Testis (tissue), 3 donors: Measurements from ENCODE around the gene TBXAS1. TPM values are rescaled to one million over a fixed set of nuclear protein-coding genes. Genes with fewer than 3 reads are reported as not detected.

Experiments used
- DNase-seq: peaks from one replicate; pipeline ENCODE4 v3.0.0-alpha.2; 2019
- H3K27ac ChIP-seq, 2 donors: fragments of 200-600 bp; sonication (generic); one replicate each; pipeline ENCODE4 v1.5.1; 2019
- H3K27me3 ChIP-seq: fragments of 200-600 bp; sonication (generic); one replicate; pipeline ENCODE4 v1.5.1; 2019
- H3K36me3 ChIP-seq: fragments of 200-600 bp; sonication (generic); one replicate; pipeline ENCODE4 v1.5.1; 2017; ENCODE audit warnings: low read depth; ENCODE audit errors: missing control alignments
- H3K4me1 ChIP-seq: fragments of 200-600 bp; sonication (generic); one replicate; pipeline ENCODE4 v1.5.1; 2019
- H3K4me3 ChIP-seq, 2 donors: fragments of 200-600 bp; sonication (generic); one replicate each; pipeline ENCODE4 v1.5.1; 2017 to 2019
- H3K9me3 ChIP-seq: fragments of 200-600 bp; sonication (generic); one replicate; pipeline ENCODE4 v1.5.1; 2017
- POLR2A ChIP-seq: fragments of 450-650 bp; IDR thresholded peaks from one replicate; pipeline ENCODE4 v1.6.1; 2017; ENCODE audit warnings: antibody characterized with exemption, mild to moderate bottlenecking, moderate library complexity
- WGBS, 2 donors: methylation state at CpG; one replicate each; pipeline ENCODE4 v1.1.5; 2018; 5-methylcytosine and 5-hydroxymethylcytosine counted together
- intact Hi-C: fragments of 100-400 bp; cut with DNase I; formaldehyde crosslinking; loops from one replicate; pipeline ENCODE4 v1.15.1; 2023; ENCODE audit warnings: low total_unique reads
- polyA plus RNA-seq: library from polyadenylated mRNA; stranded (reverse); fragments of 350-450 nt; fragmentation: Illumina TruSeq; extraction: RNeasy Lipid Tissue Mini Kit (QIAGEN cat#74804); gene quantifications from one replicate; pipeline ENCODE4 v1.2.3, GENCODE V29; 2014; ENCODE audit warnings: low read depth, low replicate concordance; ENCODE audit not compliant: insufficient read depth
- total RNA-seq, 2 donors: library from RNA; depleted of rRNA; stranded (reverse); fragments of >200 nt; gene quantifications; one replicate each; pipeline ENCODE4 v1.2.3, GENCODE V29; 2016
- TF ChIP-seq, protein P1 (sequence below), 3 experiments: fragments of 450-650 bp in 2 of 3; fragments of 200-600 bp in 1 of 3; sonication (generic) in 1 of 3; IDR thresholded peaks; one replicate each; pipeline ENCODE4 v1.5.1; 2016 to 2019; ENCODE audit warnings: antibody characterized with exemption in 3 of 3, mild to moderate bottlenecking in 2 of 3, moderate library complexity in 1 of 3

TBXAS1 gene
- total and polyA plus RNA-seq, 3 donors from 2014 or later: 4.9 to 5.7 (median 5.2) TPM

DNA sequence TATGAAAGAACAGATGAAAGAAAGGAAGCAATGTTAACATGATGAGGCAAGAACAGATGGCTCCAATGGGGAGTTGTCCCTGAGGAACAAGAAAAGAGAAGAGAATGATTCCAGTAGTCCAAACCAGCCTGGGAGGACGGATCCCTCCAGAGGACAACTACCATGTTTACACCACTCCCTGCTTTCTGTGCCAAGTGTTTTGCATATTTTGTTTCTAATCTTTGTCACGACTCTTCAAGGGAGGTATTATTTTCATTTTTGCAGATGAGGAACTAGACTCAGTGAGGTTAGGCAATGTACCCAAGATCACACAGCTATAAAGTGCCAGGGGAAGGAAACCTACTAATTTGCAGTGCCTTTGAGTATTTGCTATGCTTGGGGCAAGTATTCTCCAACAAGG is 117.5 kb downstream of the TBXAS1 start:
- 39 to 46% methylated on average over 2 of the region's 2 CpGs for WGBS, 2 donors

DNA sequence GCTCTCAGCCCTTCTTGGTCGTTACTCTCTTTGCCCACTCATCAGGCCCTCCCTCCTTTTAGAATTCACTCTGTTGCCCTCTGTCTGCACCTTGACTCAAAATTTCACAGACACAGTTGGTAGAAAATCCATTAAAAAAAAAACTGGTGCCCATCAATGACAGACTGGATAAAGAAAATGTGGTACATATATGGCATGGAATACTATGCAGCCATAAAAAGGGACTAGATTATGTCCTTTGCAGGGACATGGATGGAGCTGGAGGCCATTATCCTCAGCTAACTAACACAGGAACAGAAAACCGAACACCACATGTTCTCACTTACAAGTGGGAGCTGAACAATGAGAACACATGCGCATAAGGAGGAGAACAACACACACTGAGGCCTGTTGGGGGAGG is 118.0 kb downstream of the TBXAS1 start:
- no peak overlapping the region for H3K4me3 ChIP-seq
- H3K36me3 ChIP-seq: no peaks in the 10 kb centered on the region
- no peak for DNase-seq
- no peaks in the 10 kb centered on the region for H3K27me3 ChIP-seq
- H3K27ac ChIP-seq: no peak overlapping the region
- intact Hi-C loops: no loop called here
- TF ChIP-seq, protein P1, sequence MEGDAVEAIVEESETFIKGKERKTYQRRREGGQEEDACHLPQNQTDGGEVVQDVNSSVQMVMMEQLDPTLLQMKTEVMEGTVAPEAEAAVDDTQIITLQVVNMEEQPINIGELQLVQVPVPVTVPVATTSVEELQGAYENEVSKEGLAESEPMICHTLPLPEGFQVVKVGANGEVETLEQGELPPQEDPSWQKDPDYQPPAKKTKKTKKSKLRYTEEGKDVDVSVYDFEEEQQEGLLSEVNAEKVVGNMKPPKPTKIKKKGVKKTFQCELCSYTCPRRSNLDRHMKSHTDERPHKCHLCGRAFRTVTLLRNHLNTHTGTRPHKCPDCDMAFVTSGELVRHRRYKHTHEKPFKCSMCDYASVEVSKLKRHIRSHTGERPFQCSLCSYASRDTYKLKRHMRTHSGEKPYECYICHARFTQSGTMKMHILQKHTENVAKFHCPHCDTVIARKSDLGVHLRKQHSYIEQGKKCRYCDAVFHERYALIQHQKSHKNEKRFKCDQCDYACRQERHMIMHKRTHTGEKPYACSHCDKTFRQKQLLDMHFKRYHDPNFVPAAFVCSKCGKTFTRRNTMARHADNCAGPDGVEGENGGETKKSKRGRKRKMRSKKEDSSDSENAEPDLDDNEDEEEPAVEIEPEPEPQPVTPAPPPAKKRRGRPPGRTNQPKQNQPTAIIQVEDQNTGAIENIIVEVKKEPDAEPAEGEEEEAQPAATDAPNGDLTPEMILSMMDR (IDR thresholded peaks at IDR 0.05): no peak
- no peak for TF ChIP-seq POLR2A
- no peaks in the 10 kb centered on the region for H3K9me3 ChIP-seq
- no peaks in the 10 kb centered on the region for H3K4me1 ChIP-seq
- WGBS, 2 donors: 90 to 94% methylated on average over 3 of the region's 3 CpGs

More for the DNA sequence above, 117.5 kb downstream of the TBXAS1 start:
- Histone ChIP-seq H3K36me3 (no peaks in the 10 kb centered on the region), H3K27me3 (no peaks in the 10 kb centered on the region), H3K4me3 (no peak overlapping the region), H3K9me3 (no peaks in the 10 kb centered on the region), H3K27ac (no peak overlapping the region), H3K4me1 (no peaks in the 10 kb centered on the region)
- TF ChIP-seq POLR2A: no peak
- TF ChIP-seq, protein P1 (IDR thresholded peaks at IDR 0.05): no peak
- intact Hi-C loops: no loop called here
- no peak for DNase-seq

DNA sequence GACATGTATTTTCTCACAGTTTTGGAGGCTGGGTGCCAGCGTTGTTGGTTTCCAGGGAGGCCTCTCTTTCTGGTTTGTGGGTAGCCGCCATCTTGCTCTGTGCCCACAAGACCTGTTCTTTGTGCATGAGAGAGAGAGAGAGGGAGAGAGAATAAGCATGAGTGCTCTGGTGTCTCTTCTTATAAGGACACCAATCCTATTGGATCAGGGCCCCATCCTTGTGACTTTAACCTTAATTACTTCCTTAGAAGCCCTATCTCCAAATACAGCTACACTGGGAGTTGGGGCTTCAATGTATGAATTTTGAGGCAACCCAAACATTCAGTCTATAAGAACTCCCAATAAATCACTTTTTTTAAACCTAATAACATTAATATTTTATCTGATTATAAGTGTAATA is 119.1 kb downstream of the TBXAS1 start:
- Histone ChIP-seq H3K9me3 (no peaks in the 10 kb centered on the region), H3K4me1 (no peaks in the 10 kb centered on the region), H3K27ac (no peak overlapping the region), H3K4me3 (no peak overlapping the region), H3K27me3 (no peaks in the 10 kb centered on the region), H3K36me3 (no peaks in the 10 kb centered on the region)
- intact Hi-C loops: no loop called here
- 94 to 100% methylated on average over 2 of the region's 2 CpGs for WGBS, 2 donors
- TF ChIP-seq POLR2A: no peak
- TF ChIP-seq, protein P1 (IDR thresholded peaks at IDR 0.05): no peak
- no peak for DNase-seq

DNA sequence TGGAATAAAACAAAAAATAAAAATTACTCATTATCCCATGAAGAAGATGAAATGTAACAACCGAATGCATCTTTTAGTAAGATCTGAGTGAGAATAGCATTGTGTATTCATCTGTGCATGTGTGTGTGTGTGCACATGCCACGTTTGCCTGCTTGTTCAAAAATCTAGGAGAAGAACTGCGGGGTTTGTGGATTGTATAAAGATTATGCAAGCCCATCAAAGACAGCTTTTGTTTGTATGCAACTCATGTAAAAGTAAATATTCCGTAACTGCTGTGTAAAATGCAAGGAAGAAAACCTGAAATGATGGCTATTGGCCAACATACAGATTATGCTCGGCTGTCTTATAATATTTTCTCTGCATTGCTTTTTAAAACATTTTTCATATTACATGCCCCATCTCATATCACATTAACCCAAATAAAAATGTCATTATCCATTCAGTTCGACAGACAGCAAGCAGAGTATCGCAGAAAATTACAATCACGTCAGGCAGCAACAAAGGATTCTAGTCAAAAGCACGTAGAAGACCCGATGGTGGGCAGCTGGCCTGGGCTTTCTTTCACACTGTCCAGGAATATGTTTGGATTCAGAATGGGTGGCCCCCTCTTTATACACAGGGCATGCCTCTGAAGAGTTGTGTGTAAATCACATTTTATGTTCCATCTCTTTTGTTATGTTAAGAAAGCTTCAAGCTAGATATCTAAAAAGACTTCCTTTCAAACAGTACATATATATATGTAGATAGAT is 119.7 kb downstream of the TBXAS1 start:
- H3K27ac ChIP-seq: no peak overlapping the region
- H3K4me1 ChIP-seq: no peaks in the 10 kb centered on the region
- DNase-seq: no peak
- no peaks in the 10 kb centered on the region for H3K9me3 ChIP-seq
- H3K27me3 ChIP-seq: no peaks in the 10 kb centered on the region
- H3K36me3 ChIP-seq: no peaks in the 10 kb centered on the region
- no peak overlapping the region for H3K4me3 ChIP-seq
- WGBS, 2 donors: 90 to 93% methylated on average over 10 of the region's 10 CpGs
- TF ChIP-seq, protein P1 (IDR thresholded peaks at IDR 0.05): no peak
- TF ChIP-seq POLR2A: no peak
- intact Hi-C loops: no loop called here

DNA sequence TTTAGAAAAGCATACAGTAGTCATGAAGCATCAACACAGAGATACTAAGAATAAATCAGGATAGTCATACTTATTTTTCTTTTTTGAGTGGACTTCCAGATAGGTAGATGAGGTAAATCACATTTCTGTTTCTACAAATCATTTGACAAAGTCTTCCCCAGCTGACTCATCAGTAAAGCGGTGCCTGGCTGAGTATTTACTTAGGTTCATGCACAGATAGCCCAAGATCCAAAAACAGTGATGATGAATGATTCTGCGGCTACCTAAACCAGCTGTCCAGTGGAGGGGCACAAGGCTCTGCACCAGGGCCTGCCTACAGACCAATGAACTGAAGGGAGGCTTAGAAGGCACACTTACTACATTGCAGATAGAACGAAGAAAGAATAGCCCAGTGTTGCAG is 120.6 kb downstream of the TBXAS1 start:
- intact Hi-C loops: no loop called here
- Histone ChIP-seq H3K4me3 (no peak overlapping the region), H3K27me3 (no peaks in the 10 kb centered on the region), H3K27ac (no peak overlapping the region), H3K9me3 (no peaks in the 10 kb centered on the region), H3K4me1 (no peaks in the 10 kb centered on the region), H3K36me3 (no peaks in the 10 kb centered on the region)
- 94 to 95% methylated on average over 3 of the region's 3 CpGs for WGBS, 2 donors
- DNase-seq: no peak
- no peak for TF ChIP-seq POLR2A
- TF ChIP-seq, protein P1 (IDR thresholded peaks at IDR 0.05): no peak
